ENCODE measurements around the gene FER.

DNA sequence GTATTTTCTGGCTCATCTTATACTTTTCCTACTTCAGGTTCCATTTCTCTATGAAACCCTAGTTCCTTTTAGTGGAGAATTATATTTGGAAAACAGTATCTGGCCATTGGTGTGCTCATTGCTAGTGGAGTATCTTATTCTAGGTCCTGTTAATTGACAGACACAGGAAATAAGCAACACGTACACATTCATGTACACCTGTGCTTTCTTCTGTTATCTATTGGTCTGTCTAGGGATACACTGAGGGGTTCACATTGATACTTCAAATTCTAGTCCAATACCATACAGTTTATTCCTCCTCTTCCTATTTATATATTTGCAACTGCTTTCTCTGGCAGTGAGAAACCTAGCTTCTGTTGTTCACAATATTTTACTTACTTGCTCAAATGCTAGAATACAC, 110.2 kb downstream of the FER start:
- TF ChIP-seq, protein P1, sequence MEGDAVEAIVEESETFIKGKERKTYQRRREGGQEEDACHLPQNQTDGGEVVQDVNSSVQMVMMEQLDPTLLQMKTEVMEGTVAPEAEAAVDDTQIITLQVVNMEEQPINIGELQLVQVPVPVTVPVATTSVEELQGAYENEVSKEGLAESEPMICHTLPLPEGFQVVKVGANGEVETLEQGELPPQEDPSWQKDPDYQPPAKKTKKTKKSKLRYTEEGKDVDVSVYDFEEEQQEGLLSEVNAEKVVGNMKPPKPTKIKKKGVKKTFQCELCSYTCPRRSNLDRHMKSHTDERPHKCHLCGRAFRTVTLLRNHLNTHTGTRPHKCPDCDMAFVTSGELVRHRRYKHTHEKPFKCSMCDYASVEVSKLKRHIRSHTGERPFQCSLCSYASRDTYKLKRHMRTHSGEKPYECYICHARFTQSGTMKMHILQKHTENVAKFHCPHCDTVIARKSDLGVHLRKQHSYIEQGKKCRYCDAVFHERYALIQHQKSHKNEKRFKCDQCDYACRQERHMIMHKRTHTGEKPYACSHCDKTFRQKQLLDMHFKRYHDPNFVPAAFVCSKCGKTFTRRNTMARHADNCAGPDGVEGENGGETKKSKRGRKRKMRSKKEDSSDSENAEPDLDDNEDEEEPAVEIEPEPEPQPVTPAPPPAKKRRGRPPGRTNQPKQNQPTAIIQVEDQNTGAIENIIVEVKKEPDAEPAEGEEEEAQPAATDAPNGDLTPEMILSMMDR (IDR thresholded peaks at IDR 0.05; ENCODE audit: low read length): no peak
- TF ChIP-seq EZH2 (IDR thresholded peaks at IDR 0.05; ENCODE audit: borderline replicate concordance, low read length): no peak
